HL-60 (cell line): ENCODE results near the gene CNDP2.

Source experiments
- DNase-seq, 2 experiments: peaks; one replicate each; pipeline ENCODE4 v3.0.0-alpha.2; 2010 to 2020; ENCODE audit warnings: low read depth in 1 of 2, low spot score in 1 of 2
- H3K27ac ChIP-seq: fragments of 250-450 bp; sonication (Bioruptor Pico); replicated peaks from 2 replicates; pipeline ENCODE4 v1.5.1; 2020; ENCODE audit warnings: mild to moderate bottlenecking, moderate library complexity
- H3K27me3 ChIP-seq: fragments of 250-450 bp; sonication (Bioruptor Pico); 2 replicates; pipeline ENCODE4 v1.5.1; 2021; ENCODE audit warnings: mild to moderate bottlenecking, moderate library complexity; ENCODE audit not compliant: insufficient read depth, poor library complexity, severe bottlenecking
- H3K4me3 ChIP-seq: replicated peaks from 2 replicates; pipeline ENCODE4 v1.5.1; 2011; ENCODE audit warnings: mild to moderate bottlenecking, control low read depth, low read length; ENCODE audit not compliant: insufficient read depth
- CTCF ChIP-seq: IDR thresholded peaks from one replicate; pipeline ENCODE4 v1.5.1; 2011; ENCODE audit warnings: low read length, control low read depth, inconsistent platforms; ENCODE audit not compliant: insufficient read depth
- GABPA ChIP-seq: IDR thresholded peaks from 2 replicates; pipeline ENCODE4 v1.6.1; 2012; ENCODE audit warnings: low read depth
- POLR2AphosphoS5 ChIP-seq: IDR thresholded peaks from 2 replicates; pipeline ENCODE4 v1.6.1; 2012; ENCODE audit warnings: low read depth
- REST ChIP-seq: IDR thresholded peaks from 2 replicates; pipeline ENCODE4 v1.6.1; 2012; ENCODE audit warnings: low read depth; ENCODE audit not compliant: insufficient replicate concordance
- SPI1 ChIP-seq: IDR thresholded peaks from 2 replicates; pipeline ENCODE4 v1.6.1; 2012; ENCODE audit warnings: low read depth, mild to moderate bottlenecking, borderline replicate concordance

The CNDP2 gene

GRCh38 chr18:74516271-74517235, 20.4 kb downstream of the CNDP2 start:
- TF ChIP-seq POLR2AphosphoS5 (no peak), SPI1 (no peak), CTCF (no peak), GABPA (no peak), REST (no peak)
- H3K4me3 ChIP-seq = no peak overlapping the region
- DNase-seq = no peak
- no peaks in the 10 kb centered on the region for H3K27me3 ChIP-seq
- H3K27ac ChIP-seq = no peak overlapping the region

- H3K27ac ChIP-seq = no peak overlapping the region
- no peak for DNase-seq
- H3K4me3 ChIP-seq = no peak overlapping the region
- TF ChIP-seq SPI1 (no peak), CTCF (no peak), REST (no peak), GABPA (no peak), POLR2AphosphoS5 (no peak)
- H3K27me3 ChIP-seq = no peaks in the 10 kb centered on the region
These were observed 21.1 kb downstream of the CNDP2 start for GRCh38 chr18:74517236-74517630.

GRCh38 chr18:74518456-74519295, 22.5 kb downstream of the CNDP2 start:
- TF ChIP-seq POLR2AphosphoS5 (no peak), GABPA (no peak), REST (no peak), SPI1 (no peak), CTCF (no peak)
- no peaks in the 10 kb centered on the region for H3K27me3 ChIP-seq
- DNase-seq = no peak
- no peak overlapping the region for H3K4me3 ChIP-seq
- H3K27ac ChIP-seq = no peak overlapping the region
